Brain microvascular endothelial cell (primary cell): ENCODE results near the gene PPP5C.

Experiments
- DNase-seq: peaks from one replicate; pipeline ENCODE4 v3.0.0-alpha.2; 2020
- H3K27ac ChIP-seq: fragments of 250-450 bp; sonication (Bioruptor Pico); 2 replicates; pipeline ENCODE4 v1.5.1; 2020; ENCODE audit warnings: mild to moderate bottlenecking, moderate library complexity
- H3K27me3 ChIP-seq: fragments of 250-450 bp; sonication (Bioruptor Pico); replicated peaks from 2 replicates; pipeline ENCODE4 v1.5.1; 2020; ENCODE audit warnings: mild to moderate bottlenecking
- H3K36me3 ChIP-seq: fragments of 250-450 bp; sonication (Bioruptor Pico); replicated peaks from 2 replicates; pipeline ENCODE4 v1.5.1; 2020; ENCODE audit warnings: mild to moderate bottlenecking
- H3K4me3 ChIP-seq: 2 replicates; pipeline ENCODE4 v1.5.1; 2011; ENCODE audit warnings: low read depth, mild to moderate bottlenecking, control low read depth, low read length, moderate library complexity
- in situ Hi-C: cut with HindIII; loops from 2 replicates; pipeline ENCODE4 v1.10.0; 2017; ENCODE audit warnings: low sequenced_read_pairs, low pct_ligation_motif_present
- TF ChIP-seq, protein P1 (sequence below): IDR thresholded peaks from 2 replicates; pipeline ENCODE4 v1.5.1; 2011; ENCODE audit warnings: low read depth, mild to moderate bottlenecking, moderate library complexity, low read length, control low read depth, inconsistent platforms; ENCODE audit errors: missing control alignments

PPP5C gene

DNA sequence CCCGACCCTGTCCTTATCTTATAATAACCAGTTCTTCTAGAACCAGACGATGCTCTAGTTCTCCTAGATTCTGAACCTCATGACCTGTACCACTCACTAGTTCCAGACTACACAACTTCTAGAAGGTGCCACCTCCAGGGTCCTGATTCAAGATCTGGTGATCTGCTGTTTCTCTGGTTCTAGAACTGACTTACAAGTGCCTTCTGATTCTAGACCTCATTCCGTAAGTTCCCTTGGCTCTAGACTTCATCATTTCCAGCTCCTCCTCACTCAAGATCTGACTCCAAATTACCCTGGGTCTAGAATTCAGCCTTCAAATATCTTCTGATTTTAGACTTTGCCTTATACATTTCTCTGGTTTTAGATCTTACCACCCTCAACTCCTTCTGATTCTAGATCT, 5.0 kb upstream of the PPP5C start:
- H3K27ac ChIP-seq = no peak overlapping the region
- H3K4me3 ChIP-seq = no peak overlapping the region
- in situ Hi-C loops = no loop called here
- TF ChIP-seq, protein P1, sequence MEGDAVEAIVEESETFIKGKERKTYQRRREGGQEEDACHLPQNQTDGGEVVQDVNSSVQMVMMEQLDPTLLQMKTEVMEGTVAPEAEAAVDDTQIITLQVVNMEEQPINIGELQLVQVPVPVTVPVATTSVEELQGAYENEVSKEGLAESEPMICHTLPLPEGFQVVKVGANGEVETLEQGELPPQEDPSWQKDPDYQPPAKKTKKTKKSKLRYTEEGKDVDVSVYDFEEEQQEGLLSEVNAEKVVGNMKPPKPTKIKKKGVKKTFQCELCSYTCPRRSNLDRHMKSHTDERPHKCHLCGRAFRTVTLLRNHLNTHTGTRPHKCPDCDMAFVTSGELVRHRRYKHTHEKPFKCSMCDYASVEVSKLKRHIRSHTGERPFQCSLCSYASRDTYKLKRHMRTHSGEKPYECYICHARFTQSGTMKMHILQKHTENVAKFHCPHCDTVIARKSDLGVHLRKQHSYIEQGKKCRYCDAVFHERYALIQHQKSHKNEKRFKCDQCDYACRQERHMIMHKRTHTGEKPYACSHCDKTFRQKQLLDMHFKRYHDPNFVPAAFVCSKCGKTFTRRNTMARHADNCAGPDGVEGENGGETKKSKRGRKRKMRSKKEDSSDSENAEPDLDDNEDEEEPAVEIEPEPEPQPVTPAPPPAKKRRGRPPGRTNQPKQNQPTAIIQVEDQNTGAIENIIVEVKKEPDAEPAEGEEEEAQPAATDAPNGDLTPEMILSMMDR = no peak
- no peaks in the 10 kb centered on the region for H3K36me3 ChIP-seq
- no peak for DNase-seq
- no peaks in the 10 kb centered on the region for H3K27me3 ChIP-seq

DNA sequence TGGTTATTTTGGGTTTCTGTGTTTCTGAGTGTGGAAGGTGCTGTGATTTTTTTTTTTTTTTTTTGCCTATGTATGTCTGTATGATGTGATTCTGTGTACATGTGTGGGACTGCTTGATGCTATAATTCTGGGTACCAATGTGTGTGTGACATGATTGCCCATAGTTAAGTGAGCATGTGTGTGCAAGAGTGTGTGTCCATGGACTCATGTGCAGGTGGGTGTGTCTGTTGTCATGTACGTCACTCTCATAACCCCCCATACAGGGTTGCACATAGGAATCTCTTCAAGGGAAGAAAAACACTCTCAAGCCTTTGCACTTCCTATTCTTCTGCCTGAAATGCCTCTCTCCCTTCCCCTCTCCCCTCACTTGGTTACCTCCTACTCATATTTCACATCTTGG, 2.5 kb upstream of the PPP5C start:
- in situ Hi-C loops = no loop called here
- Histone ChIP-seq H3K27ac (no peak overlapping the region), H3K36me3 (no peaks in the 10 kb centered on the region), H3K27me3 (no peaks in the 10 kb centered on the region), H3K4me3 (no peak overlapping the region)
- TF ChIP-seq, protein P1 = no peak
- no peak for DNase-seq

DNA sequence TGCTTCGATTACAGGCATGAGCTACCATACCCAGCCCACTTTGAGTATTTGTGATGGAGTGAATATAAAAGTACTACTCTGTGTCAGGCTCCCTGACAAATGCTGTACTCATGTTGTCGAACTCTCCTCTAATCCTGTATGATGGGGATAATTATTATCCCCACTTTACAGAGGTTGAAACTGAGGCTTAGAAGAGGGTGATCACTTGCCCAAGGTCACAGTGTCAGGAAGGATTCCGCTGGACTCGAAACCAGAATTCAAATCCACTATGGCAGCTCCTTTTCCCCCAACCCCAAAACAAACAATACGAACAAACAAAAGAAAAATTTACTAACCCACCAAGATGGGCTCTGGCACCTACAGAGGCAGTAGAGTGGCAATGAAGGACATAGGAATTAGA, 1.7 kb upstream of the PPP5C start:
- Histone ChIP-seq H3K27ac (no peak overlapping the region), H3K36me3 (no peaks in the 10 kb centered on the region), H3K4me3 (no peak overlapping the region), H3K27me3 (no peaks in the 10 kb centered on the region)
- DNase-seq = no peak
- TF ChIP-seq, protein P1 = no peak
- in situ Hi-C loops = no loop called here

DNA sequence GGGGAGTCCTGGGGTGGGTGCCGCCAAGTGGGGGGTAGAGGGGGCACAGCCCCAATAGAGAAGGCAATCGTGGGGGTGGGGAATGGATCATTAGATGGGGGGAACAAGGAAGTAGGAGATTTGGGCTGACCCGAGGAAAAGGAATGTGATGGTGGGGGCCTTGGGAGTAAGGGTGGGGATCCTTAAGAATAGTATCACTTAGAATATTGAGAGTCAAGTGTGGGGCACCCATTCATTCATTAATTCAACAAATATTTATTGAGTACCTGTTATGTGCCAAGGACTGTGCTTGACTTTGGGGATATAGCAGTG, 641 bp downstream of the PPP5C start:
- TF ChIP-seq, protein P1 = no peak
- Histone ChIP-seq H3K27ac (no peak overlapping the region), H3K36me3 (no peaks in the 10 kb centered on the region), H3K27me3 (no peaks in the 10 kb centered on the region), H3K4me3 (peak overlapping the region; percentile 99)
- DNase-seq = no peak
- in situ Hi-C loops = no loop called here

DNA sequence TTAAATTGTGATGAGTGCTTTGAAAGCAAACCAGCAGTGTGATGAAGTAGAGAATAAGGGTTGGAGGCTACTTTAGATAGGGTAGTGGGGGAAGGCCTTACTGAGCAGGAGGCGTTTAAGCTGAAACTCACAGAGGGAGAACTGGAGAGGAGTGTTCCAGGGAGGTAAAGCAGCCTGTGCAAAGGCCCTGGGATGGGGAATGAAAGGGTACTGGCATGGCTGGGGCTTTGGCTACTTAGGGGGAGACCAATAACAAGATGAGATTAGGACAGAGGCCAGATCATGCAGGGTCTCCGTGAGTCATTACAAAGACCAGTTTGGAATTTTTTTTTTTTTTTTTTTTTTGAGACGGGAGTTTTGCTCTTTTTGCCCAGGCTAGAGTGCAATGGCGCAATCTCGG, 1.1 kb downstream of the PPP5C start:
- DNase-seq = no peak
- Histone ChIP-seq H3K27ac (no peak overlapping the region), H3K4me3 (peak overlapping the region; percentile 99), H3K36me3 (no peaks in the 10 kb centered on the region), H3K27me3 (no peaks in the 10 kb centered on the region)
- TF ChIP-seq, protein P1 = no peak
- in situ Hi-C loops = no loop called here

DNA sequence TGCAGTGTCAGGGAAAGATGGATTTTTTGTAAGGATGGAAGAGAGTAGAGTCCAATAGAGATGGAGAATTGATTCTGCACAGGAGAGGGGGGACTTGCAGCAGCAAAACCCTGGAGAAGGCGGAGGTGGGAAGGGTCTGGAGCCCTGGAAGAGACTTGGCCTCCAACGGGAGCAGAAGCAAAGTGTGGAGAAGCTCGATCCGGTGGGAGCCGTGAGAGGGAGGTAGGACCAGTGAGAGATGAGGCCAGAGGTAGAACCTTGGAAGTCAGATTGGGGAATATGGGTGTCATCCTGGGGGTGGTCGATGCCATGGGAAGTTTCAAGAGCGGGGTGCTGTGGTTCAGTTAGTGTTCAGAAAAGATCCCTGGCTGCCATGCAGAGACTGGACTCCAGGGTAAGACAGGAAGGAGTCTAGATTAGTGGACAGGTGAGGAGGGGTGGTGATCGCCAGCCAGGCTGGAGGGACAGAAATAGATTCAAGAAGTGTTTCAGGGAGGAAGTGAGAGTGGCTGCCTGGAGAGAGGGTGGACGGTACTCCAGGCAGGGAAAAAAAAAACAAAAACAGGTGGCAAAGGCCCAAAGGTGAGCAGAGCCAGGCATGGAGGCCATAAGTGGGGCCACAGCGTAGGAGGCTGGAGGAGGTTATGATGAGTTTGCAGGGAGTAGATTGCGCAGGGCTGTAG, 2.6 kb downstream of the PPP5C start:
- in situ Hi-C loops = no loop called here
- Histone ChIP-seq H3K27ac (no peak overlapping the region), H3K36me3 (peaks cover 9% of the 10 kb centered on the region), H3K27me3 (no peaks in the 10 kb centered on the region), H3K4me3 (no peak overlapping the region)
- DNase-seq = no peak
- TF ChIP-seq, protein P1 = no peak
